ENCODE results near the gene COL28A1.
"Not testable (repeated sequence)": the region's sequence is repeated elsewhere in the genome, so short reads cannot be mapped to it uniquely, and the experiment has no call there.

Gene COL28A1

GRCh38 chr7:7405461-7405860 lies 130.2 kb downstream of the COL28A1 start:
- H3K27ac ChIP-seq, result no peak overlapping the region
- TF ChIP-seq CTCF (conservative IDR thresholded peaks at IDR 0.05), result no peak

GRCh38 chr7:7399707-7400106 lies 136.0 kb downstream of the COL28A1 start:
- no peak for TF ChIP-seq CTCF (conservative IDR thresholded peaks at IDR 0.05)
- H3K27ac ChIP-seq, result no peak overlapping the region

- H3K27ac ChIP-seq, result peak overlapping the region; percentile 71
- no peak for TF ChIP-seq CTCF (conservative IDR thresholded peaks at IDR 0.05)
These were observed 139.9 kb downstream of the COL28A1 start for GRCh38 chr7:7395785-7396184.

- not testable (repeated sequence) for H3K27ac ChIP-seq
These were observed 147.5 kb downstream of the COL28A1 start for GRCh38 chr7:7388164-7388563.

GRCh38 chr7:7385421-7385820 lies 150.3 kb downstream of the COL28A1 start:
- no peak for TF ChIP-seq CTCF (conservative IDR thresholded peaks at IDR 0.05)
- H3K27ac ChIP-seq, result no peak overlapping the region

GRCh38 chr7:7384228-7384627 lies 151.4 kb downstream of the COL28A1 start:
- no peak overlapping the region for H3K27ac ChIP-seq
- no peak for TF ChIP-seq CTCF (conservative IDR thresholded peaks at IDR 0.05)

GRCh38 chr7:7375538-7375937 lies 160.1 kb downstream of the COL28A1 start:
- no peak for TF ChIP-seq CTCF (conservative IDR thresholded peaks at IDR 0.05)
- H3K27ac ChIP-seq, result no peak overlapping the region

GRCh38 chr7:7370076-7370475 lies 165.6 kb downstream of the COL28A1 start:
- no peak for TF ChIP-seq CTCF (conservative IDR thresholded peaks at IDR 0.05)
- H3K27ac ChIP-seq, result no peak overlapping the region
